Ammon's horn (tissue), 1 donor: ENCODE results near the gene NEAT1.

Experiments
- DNase-seq: peaks from one replicate; pipeline ENCODE4 v3.0.0-alpha.2; 2016; ENCODE audit warnings: low spot score

Gene NEAT1

GRCh38 chr11:65423516-65424204, 1.1 kb downstream of the NEAT1 start:
- peak; percentile 32 for DNase-seq

DNA sequence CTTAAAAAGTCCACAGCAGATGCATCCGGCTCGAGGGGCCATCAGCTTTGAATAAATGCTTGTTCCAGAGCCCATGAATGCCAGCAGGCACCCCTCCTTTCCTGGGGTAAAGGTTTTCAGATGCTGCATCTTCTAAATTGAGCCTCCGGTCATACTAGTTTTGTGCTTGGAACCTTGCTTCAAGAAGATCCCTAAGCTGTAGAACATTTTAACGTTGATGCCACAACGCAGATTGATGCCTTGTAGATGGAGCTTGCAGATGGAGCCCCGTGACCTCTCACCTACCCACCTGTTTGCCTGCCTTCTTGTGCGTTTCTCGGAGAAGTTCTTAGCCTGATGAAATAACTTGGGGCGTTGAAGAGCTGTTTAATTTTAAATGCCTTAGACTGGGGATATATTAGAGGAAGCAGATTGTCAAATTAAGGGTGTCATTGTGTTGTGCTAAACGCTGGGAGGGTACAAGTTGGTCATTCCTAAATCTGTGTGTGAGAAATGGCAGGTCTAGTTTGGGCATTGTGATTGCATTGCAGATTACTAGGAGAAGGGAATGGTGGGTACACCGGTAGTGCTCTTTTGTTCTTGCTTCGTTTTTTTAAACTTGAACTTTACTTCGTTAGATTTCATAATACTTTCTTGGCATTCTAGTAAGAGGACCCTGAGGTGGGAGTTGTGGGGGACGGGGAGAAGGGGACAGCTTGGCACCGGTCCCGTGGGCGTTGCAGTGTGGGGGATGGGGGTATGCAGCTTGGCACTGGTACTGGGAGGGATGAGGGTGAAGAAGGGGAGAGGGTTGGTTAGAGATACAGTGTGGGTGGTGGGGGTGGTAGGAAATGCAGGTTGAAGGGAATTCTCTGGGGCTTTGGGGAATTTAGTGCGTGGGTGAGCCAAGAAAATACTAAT, 1.9 kb downstream of the NEAT1 start:
- no peak for DNase-seq

GRCh38 chr11:65425105-65425970, 2.7 kb downstream of the NEAT1 start:
- DNase-seq: peak; percentile 50

- no peak for DNase-seq
Measured at GRCh38 chr11:65425971-65426838, 3.6 kb downstream of the NEAT1 start.

- peak; percentile 45 for DNase-seq
Measured at GRCh38 chr11:65426839-65427690, 4.5 kb downstream of the NEAT1 start.

GRCh38 chr11:65427691-65428577, 5.3 kb downstream of the NEAT1 start:
- DNase-seq: peak; percentile 33

- no peak for DNase-seq
Measured at GRCh38 chr11:65428578-65429067, 6.0 kb downstream of the NEAT1 start.

DNA sequence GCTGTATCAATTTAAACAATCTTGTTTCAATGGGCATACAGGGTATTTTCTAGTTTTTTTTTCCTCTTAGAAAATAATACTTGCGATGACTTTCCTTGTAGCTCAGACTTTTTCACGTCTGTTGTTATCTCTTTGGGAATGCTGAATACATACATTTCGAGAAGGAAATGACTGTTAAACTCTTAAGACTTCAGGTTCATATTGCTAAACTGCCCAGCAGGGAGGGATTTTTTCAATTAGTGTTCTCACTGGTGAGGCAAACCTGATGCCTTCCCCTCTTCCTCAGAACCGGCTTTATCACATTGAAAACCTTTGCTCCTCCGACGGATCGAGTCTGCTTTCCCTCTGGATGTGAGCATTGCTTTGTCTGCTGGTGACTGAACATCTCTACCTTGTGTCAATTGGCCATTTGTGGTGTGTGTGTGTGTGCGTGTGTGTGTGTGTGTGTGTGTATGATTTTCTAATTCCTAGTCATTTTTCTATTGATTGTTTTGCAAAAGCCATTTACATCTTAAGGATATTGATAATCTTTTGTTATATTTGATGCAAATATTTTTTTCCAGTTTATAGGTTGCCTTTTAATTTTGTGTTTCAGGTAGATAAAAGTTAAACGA, 6.6 kb downstream of the NEAT1 start:
- DNase-seq: peak; percentile 47

DNA sequence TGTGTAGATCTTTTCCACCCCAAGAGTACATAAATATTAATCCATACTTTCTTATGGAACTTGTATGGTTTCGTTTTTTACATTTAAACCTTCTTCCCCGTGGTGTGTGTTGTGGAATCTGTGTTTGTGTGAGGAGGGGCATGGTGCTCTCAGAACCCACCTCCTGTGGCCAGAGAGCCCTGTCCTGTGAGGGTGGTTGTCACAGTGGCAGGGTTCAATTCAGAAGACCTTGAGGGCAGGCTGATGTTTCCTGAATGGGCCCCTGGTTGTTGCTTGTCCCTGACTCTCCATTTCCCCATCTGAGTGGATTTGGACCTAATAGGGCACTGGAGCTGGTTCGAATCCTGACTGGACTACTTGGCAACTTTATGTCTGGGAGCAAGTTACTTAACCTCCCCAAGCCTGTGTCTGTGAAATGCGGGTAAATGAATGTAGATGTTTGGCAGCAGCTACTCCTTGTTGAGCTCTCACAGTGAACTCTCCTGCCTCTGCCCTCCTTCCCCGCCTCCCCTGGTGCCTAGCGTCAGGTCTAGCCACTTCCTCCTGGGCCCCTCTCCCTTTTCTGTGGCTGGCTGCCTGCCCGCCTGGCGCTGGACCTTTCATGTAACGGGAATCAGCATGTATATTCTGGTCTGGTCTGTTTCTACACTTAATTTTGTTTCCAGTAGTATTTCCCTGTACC, 7.3 kb downstream of the NEAT1 start:
- DNase-seq: peak; percentile 66

GRCh38 chr11:65430406-65431217, 8.0 kb downstream of the NEAT1 start:
- DNase-seq: no peak

GRCh38 chr11:65431451-65432099, 9.0 kb downstream of the NEAT1 start:
- no peak for DNase-seq

GRCh38 chr11:65432100-65432650, 9.6 kb downstream of the NEAT1 start:
- no peak for DNase-seq

GRCh38 chr11:65432686-65433582, 10.3 kb downstream of the NEAT1 start:
- DNase-seq: peak; percentile 53

- DNase-seq: no peak
Measured at GRCh38 chr11:65433657-65434056, 11.1 kb downstream of the NEAT1 start.

- no peak for DNase-seq
Measured at GRCh38 chr11:65434057-65434666, 11.6 kb downstream of the NEAT1 start.
